OCI-LY3 (cell line): ENCODE measurements around the gene GSE1.

Source experiments
- H2AFZ ChIP-seq: fragments of 200-600, 300-600 bp; shearing (Covaris generic); 2 replicates; pipeline ENCODE4 v1.6.0; 2014; ENCODE audit warnings: antibody characterized with exemption, low read depth, low read length
- H3K27ac ChIP-seq: fragments of 200-600, 300-600 bp; sonication (generic); 2 replicates; pipeline ENCODE4 v1.5.1; 2014; ENCODE audit warnings: mild to moderate bottlenecking, low read length, moderate library complexity, mixed read lengths
- H3K27me3 ChIP-seq: fragments of 200-600, 300-600 bp; sonication (generic); 2 replicates; pipeline ENCODE4 v1.6.1; 2014; ENCODE audit warnings: low read depth, low read length, mixed read lengths
- H3K36me3 ChIP-seq: fragments of 200-600, 300-600 bp; sonication (generic); replicated peaks from 2 replicates; pipeline ENCODE3; 2014; ENCODE audit warnings: low read depth, low read length, mixed read lengths
- H3K4me1 ChIP-seq: fragments of 300-600, 200-600 bp; sonication (generic); 2 replicates; pipeline ENCODE4 v1.6.1; 2014; ENCODE audit warnings: low read length, mixed read lengths
- H3K4me2 ChIP-seq: fragments of 200-600, 300-600 bp; sonication (generic); 2 replicates; pipeline ENCODE4 v1.6.1; 2014; ENCODE audit warnings: low read length, mixed read lengths
- H3K4me3 ChIP-seq: fragments of 300-600, 200-600 bp; sonication (generic); 2 replicates; pipeline ENCODE4 v1.5.1; 2014; ENCODE audit warnings: antibody characterized with exemption, mild to moderate bottlenecking, low read length, moderate library complexity
- H3K79me2 ChIP-seq: fragments of 300-600, 200-600 bp; shearing (Covaris generic); 2 replicates; pipeline ENCODE4 v1.6.1; 2014; ENCODE audit warnings: mild to moderate bottlenecking, low read length, mixed read lengths
- H3K9ac ChIP-seq: fragments of 300-600, 200-600 bp; shearing (Covaris generic); 2 replicates; pipeline ENCODE4 v1.6.0; 2014; ENCODE audit warnings: mild to moderate bottlenecking, low read length, moderate library complexity
- H3K9me3 ChIP-seq: fragments of 200-600, 300-600 bp; shearing (Covaris generic); 2 replicates; pipeline ENCODE4 v1.6.1; 2014; ENCODE audit warnings: low read length, mixed read lengths; ENCODE audit not compliant: insufficient read depth
- H4K20me1 ChIP-seq: fragments of 200-600, 300-600 bp; sonication (generic); 2 replicates; pipeline ENCODE4 v1.6.1; 2016; ENCODE audit warnings: low read length, mixed read lengths; ENCODE audit not compliant: insufficient read depth
- EZH2phosphoT487 ChIP-seq: fragments of 200-600 bp; shearing (Covaris generic); IDR thresholded peaks from 2 replicates; pipeline ENCODE4 v1.6.1; 2018; ENCODE audit warnings: antibody characterized with exemption, mixed run types, low read depth
- TF ChIP-seq, protein P1 (sequence below): fragments of 200-600, 300-600 bp; sonication (generic); IDR thresholded peaks from 2 replicates; pipeline ENCODE4 v1.5.1; 2014; ENCODE audit warnings: antibody characterized with exemption, low read length, low read depth

GSE1 gene

DNA sequence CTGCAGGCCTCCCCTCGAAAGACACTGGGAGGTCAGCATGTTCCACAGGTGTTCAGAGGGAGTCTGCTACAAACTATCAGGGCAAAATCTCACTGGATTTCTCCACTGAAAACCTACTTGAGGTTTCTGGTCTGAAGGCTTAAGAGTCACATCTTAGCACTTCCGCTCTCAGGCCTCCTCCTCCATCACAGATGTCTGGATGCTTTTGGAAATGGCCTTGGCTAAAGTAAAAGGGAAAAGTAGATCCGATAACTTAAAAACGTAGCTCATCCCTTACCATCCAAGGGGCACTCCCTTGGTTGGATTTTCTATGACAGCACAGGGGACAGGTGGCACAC, 61.3 kb downstream of the GSE1 start:
- no peak overlapping the region for H3K4me3 ChIP-seq
- no peak overlapping the region for H2AFZ ChIP-seq
- H3K9me3 ChIP-seq = no peaks in the 10 kb centered on the region
- no peak overlapping the region for H3K9ac ChIP-seq
- TF ChIP-seq, protein P1, sequence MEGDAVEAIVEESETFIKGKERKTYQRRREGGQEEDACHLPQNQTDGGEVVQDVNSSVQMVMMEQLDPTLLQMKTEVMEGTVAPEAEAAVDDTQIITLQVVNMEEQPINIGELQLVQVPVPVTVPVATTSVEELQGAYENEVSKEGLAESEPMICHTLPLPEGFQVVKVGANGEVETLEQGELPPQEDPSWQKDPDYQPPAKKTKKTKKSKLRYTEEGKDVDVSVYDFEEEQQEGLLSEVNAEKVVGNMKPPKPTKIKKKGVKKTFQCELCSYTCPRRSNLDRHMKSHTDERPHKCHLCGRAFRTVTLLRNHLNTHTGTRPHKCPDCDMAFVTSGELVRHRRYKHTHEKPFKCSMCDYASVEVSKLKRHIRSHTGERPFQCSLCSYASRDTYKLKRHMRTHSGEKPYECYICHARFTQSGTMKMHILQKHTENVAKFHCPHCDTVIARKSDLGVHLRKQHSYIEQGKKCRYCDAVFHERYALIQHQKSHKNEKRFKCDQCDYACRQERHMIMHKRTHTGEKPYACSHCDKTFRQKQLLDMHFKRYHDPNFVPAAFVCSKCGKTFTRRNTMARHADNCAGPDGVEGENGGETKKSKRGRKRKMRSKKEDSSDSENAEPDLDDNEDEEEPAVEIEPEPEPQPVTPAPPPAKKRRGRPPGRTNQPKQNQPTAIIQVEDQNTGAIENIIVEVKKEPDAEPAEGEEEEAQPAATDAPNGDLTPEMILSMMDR = no peak
- no peak for TF ChIP-seq EZH2phosphoT487
- no peak overlapping the region for H3K27ac ChIP-seq
- H3K79me2 ChIP-seq = no peaks in the 10 kb centered on the region
- H3K27me3 ChIP-seq = no peaks in the 10 kb centered on the region
- no peak overlapping the region for H3K4me2 ChIP-seq
- H4K20me1 ChIP-seq = peaks cover 9% of the 10 kb centered on the region; the same call in 1 of the 2 replicates
- peaks cover 48% of the 10 kb centered on the region for H3K36me3 ChIP-seq
- no peaks in the 10 kb centered on the region for H3K4me1 ChIP-seq

DNA sequence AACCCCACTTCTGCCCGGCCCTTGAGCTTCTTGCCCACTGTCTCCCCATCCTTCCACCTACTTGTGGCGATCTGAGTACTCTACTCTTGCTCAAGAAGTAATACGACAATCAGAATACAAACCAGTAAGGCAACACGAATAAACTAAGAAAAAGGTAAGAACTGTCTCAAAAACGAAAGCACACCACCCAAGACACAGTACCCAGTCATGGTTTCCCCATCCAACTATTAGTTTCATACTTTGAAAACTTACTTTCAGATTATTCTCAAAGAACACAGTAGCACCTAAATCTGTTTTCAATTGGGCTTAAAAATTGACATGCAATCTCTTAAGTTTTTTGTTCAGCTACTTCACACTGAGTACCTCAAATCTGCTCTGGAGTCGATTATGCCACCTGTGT, 61.7 kb downstream of the GSE1 start:
- Histone ChIP-seq H4K20me1 (peaks cover 6% of the 10 kb centered on the region; the same call in 1 of the 2 replicates), H2AFZ (no peak overlapping the region), H3K9me3 (no peaks in the 10 kb centered on the region), H3K36me3 (peaks cover 49% of the 10 kb centered on the region), H3K27me3 (no peaks in the 10 kb centered on the region), H3K4me3 (no peak overlapping the region), H3K9ac (no peak overlapping the region), H3K79me2 (no peaks in the 10 kb centered on the region), H3K4me1 (no peaks in the 10 kb centered on the region), H3K4me2 (no peak overlapping the region), H3K27ac (no peak overlapping the region)
- TF ChIP-seq, protein P1 = no peak
- TF ChIP-seq EZH2phosphoT487 = no peak

DNA sequence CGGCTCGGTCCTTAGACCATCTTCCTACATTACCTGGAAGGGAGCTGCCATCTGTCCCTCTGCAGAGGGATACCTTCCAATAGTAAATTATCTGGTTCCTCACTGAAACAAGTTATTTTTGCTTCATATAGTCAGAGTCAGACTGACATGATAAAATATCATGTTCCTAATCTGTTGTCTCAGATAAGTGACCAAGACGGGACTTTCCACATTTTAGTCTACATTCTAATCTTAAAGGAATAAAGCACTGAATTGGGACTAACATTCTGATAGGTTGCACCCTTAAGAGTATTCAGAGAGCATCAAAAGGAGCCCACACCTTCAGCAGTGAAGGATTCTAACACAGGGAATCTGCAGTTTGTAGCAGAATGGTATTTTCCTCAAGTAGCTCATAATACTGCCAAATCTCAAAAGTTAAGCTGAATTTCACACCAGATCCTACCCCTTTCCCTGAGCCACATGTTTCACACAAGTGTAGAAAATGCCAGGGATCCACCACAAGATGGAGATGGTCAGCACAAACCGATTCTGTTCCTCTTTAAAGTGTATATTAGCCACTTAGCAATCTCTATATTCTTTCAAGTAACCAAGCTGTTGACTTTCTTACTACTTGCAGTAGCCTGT, 62.2 kb downstream of the GSE1 start:
- no peak overlapping the region for H3K4me3 ChIP-seq
- H3K4me2 ChIP-seq = no peak overlapping the region
- H3K9ac ChIP-seq = no peak overlapping the region
- no peaks in the 10 kb centered on the region for H3K9me3 ChIP-seq
- TF ChIP-seq EZH2phosphoT487 = no peak
- TF ChIP-seq, protein P1 = peak; percentile 28; the same call in 1 of the 2 replicates
- H3K36me3 ChIP-seq = peaks cover 47% of the 10 kb centered on the region
- 0 out of 2 replicates have a peak, but pooled peaks cover 4% of the 10 kb centered on the region for H4K20me1 ChIP-seq
- no peak overlapping the region for H2AFZ ChIP-seq
- peaks cover 1% of the 10 kb centered on the region; the same call in 1 of the 2 replicates for H3K4me1 ChIP-seq
- H3K27me3 ChIP-seq = no peaks in the 10 kb centered on the region
- H3K79me2 ChIP-seq = no peaks in the 10 kb centered on the region
- no peak overlapping the region for H3K27ac ChIP-seq

DNA sequence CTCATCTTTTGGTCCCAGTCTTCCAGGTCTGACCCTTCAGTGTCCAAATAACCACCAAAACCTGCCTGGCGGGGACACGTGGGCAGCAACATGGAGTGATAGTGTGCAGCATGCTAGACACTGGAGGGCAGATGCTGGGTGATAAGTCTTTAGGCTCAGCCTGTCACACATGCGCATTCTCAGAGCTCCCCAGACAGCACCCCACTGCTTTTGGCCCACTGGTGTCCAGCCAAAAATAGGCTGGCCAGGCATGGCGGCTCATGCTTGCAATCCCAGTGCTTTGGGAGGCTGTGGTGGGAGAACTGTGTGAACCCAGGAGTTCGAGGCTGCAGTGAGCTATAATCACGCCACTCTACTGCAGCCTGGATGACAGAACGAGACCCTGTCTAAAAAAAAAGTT, 63.3 kb downstream of the GSE1 start:
- Histone ChIP-seq H3K27me3 (no peaks in the 10 kb centered on the region), H3K79me2 (no peaks in the 10 kb centered on the region), H3K9ac (no peak overlapping the region), H4K20me1 (0 out of 2 replicates have a peak, but pooled peaks cover 4% of the 10 kb centered on the region), H3K36me3 (peaks cover 52% of the 10 kb centered on the region), H3K4me2 (no peak overlapping the region), H2AFZ (no peak overlapping the region), H3K4me1 (peaks cover 7% of the 10 kb centered on the region; the same call in 1 of the 2 replicates), H3K27ac (no peak overlapping the region), H3K9me3 (no peaks in the 10 kb centered on the region), H3K4me3 (no peak overlapping the region)
- no peak for TF ChIP-seq EZH2phosphoT487
- TF ChIP-seq, protein P1 = no peak
